Measurements from ENCODE around the gene CAMK2G.

DNA sequence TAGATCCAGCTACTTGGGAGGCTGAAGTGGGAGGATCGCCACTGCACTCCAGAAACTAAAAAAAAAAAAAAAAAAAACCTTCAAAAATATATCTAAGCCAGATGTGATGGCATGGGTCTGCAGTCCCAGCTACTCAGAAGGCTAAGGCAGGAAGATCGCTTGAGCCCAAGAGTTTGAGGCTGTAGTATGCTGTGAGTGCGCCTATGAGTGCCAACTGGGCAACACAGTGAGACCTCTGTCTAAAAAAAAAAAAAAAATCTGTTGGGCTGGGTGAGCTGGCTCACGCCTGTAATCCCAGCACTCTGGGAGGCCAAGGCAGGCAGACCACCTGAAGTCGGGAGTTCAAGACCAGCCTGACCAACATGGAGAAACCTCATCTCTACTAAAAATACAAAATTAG, 95.3 kb downstream of the CAMK2G start:
- TF ChIP-seq, protein P1, sequence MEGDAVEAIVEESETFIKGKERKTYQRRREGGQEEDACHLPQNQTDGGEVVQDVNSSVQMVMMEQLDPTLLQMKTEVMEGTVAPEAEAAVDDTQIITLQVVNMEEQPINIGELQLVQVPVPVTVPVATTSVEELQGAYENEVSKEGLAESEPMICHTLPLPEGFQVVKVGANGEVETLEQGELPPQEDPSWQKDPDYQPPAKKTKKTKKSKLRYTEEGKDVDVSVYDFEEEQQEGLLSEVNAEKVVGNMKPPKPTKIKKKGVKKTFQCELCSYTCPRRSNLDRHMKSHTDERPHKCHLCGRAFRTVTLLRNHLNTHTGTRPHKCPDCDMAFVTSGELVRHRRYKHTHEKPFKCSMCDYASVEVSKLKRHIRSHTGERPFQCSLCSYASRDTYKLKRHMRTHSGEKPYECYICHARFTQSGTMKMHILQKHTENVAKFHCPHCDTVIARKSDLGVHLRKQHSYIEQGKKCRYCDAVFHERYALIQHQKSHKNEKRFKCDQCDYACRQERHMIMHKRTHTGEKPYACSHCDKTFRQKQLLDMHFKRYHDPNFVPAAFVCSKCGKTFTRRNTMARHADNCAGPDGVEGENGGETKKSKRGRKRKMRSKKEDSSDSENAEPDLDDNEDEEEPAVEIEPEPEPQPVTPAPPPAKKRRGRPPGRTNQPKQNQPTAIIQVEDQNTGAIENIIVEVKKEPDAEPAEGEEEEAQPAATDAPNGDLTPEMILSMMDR (IDR thresholded peaks at IDR 0.05; ENCODE audit: low read length), result no peak
- no peak for TF ChIP-seq EZH2 (IDR thresholded peaks at IDR 0.05; ENCODE audit: borderline replicate concordance, low read length)
